Tibial artery (tissue), 4 donors: Measurements from ENCODE around the gene SPSB1.

Experiments used
- DNase-seq, 2 donors: peaks; one replicate each; pipeline ENCODE4 v3.0.0-alpha.2; 2019
- H3K27ac ChIP-seq, 2 donors: fragments of 200-600 bp; sonication (generic) in 1 of 2; 1 replicate in 1 of 2; 2 replicates in 1 of 2; pipeline ENCODE4 v1.5.1; 2018 to 2019; ENCODE audit warnings: mild to moderate bottlenecking in 1 of 2
- H3K27me3 ChIP-seq, 2 donors: fragments of 200-600 bp; sonication (generic) in 1 of 2; one replicate each; pipeline versions ENCODE4 v1.5.1 to v1.6.0; 2016 to 2019
- H3K36me3 ChIP-seq, 3 donors: fragments of 200-600 bp; sonication (generic) in 2 of 3; one replicate each; pipeline ENCODE4 v1.5.1; 2016 to 2019; ENCODE audit warnings: mild to moderate bottlenecking in 2 of 3
- H3K4me1 ChIP-seq, 4 donors: fragments of 200-600 bp; sonication (generic) in 2 of 4; 1 replicate in 3 of 4; 2 replicates in 1 of 4; pipeline ENCODE4 v1.5.1; 2016 to 2019
- H3K4me3 ChIP-seq, 2 donors: fragments of 200-600 bp; sonication (generic) in 1 of 2; 1 replicate in 1 of 2; 2 replicates in 1 of 2; pipeline ENCODE4 v1.5.1; 2018 to 2019; ENCODE audit warnings: mild to moderate bottlenecking in 2 of 2
- H3K9me3 ChIP-seq, 3 donors: fragments of 200-600 bp; sonication (generic) in 1 of 3; one replicate each; pipeline ENCODE4 v1.5.1; 2016 to 2019
- CTCF ChIP-seq, 2 experiments: fragments of 200-600 bp in 1 of 2; fragments of 450-650 bp in 1 of 2; IDR thresholded peaks; one replicate each; pipeline ENCODE4 v1.5.1; 2017 to 2019; ENCODE audit warnings: antibody characterized with exemption in 2 of 2, mild to moderate bottlenecking in 1 of 2, moderate library complexity in 1 of 2
- intact Hi-C: fragments of 100-400 bp; cut with DNase I; formaldehyde crosslinking; loops from one replicate; pipeline ENCODE4 v1.15.0; 2023; ENCODE audit warnings: low total_unique reads

Gene SPSB1

GRCh38 chr1:9294405-9294773 is 1.7 kb downstream of the SPSB1 start:
- H3K27ac ChIP-seq: peak overlapping the region; percentile 91 to 98
- intact Hi-C loops: loop anchor here (10.0 kb wide), 1 partner anchor 60 kb away; no protein-coding TSS in a partner anchor
- no peak for DNase-seq
- no peaks in the 10 kb centered on the region for H3K9me3 ChIP-seq
- no peaks in the 10 kb centered on the region for H3K36me3 ChIP-seq
- peaks cover 6 to 80% (median 54%) of the 10 kb centered on the region in 4 donors for H3K4me1 ChIP-seq
- H3K27me3 ChIP-seq: no peaks in the 10 kb centered on the region
- TF ChIP-seq CTCF (IDR thresholded peaks at IDR 0.05): no peak
- H3K4me3 ChIP-seq: peak overlapping the region; percentile 81 to 92

- intact Hi-C loops: loop anchor here (10.0 kb wide), 1 partner anchor 60 kb away; no protein-coding TSS in a partner anchor
- peak in 1 of 2 donors; percentile 71 for DNase-seq
- peak overlapping the region; percentile 81 to 92 for H3K4me3 ChIP-seq
These were observed 2.4 kb downstream of the SPSB1 start for GRCh38 chr1:9294910-9295636.

GRCh38 chr1:9295884-9296283 is 3.2 kb downstream of the SPSB1 start:
- no peaks in the 10 kb centered on the region for H3K27me3 ChIP-seq
- intact Hi-C loops: loop anchor here (10.0 kb wide), 1 partner anchor 59 kb away; no protein-coding TSS in a partner anchor
- no peaks in the 10 kb centered on the region for H3K36me3 ChIP-seq
- H3K9me3 ChIP-seq: no peaks in the 10 kb centered on the region
- H3K27ac ChIP-seq: peak overlapping the region; percentile 91 to 98
- peaks cover under 1 to 80% (median 54%) of the 10 kb centered on the region in 4 donors for H3K4me1 ChIP-seq
- DNase-seq: no peak
- peak overlapping the region; percentile 81 to 92 for H3K4me3 ChIP-seq
- no peak for TF ChIP-seq CTCF (IDR thresholded peaks at IDR 0.05)

More at GRCh38 chr1:9294910-9295636, 2.4 kb downstream of the SPSB1 start:
- Histone ChIP-seq H3K27ac (peak overlapping the region; percentile 91 to 98), H3K36me3 (no peaks in the 10 kb centered on the region), H3K9me3 (no peaks in the 10 kb centered on the region), H3K4me1 (peaks cover 6 to 80% (median 54%) of the 10 kb centered on the region in 4 donors), H3K27me3 (no peaks in the 10 kb centered on the region)
- TF ChIP-seq CTCF (IDR thresholded peaks at IDR 0.05): peak; percentile 16 to 27

GRCh38 chr1:9296850-9297249 is 4.2 kb downstream of the SPSB1 start:
- Histone ChIP-seq H3K9me3 (no peaks in the 10 kb centered on the region), H3K4me1 (peaks cover 0 to 80% (median 55%) of the 10 kb centered on the region in 4 donors), H3K4me3 (peak overlapping the region; percentile 81 to 92), H3K36me3 (peaks cover 0 to 4% (median 0%) of the 10 kb centered on the region in 3 donors), H3K27ac (peak overlapping the region; percentile 91 to 98), H3K27me3 (no peaks in the 10 kb centered on the region)
- peak; percentile 89 to 90 for DNase-seq
- intact Hi-C loops: loop anchor here (10.0 kb wide), 1 partner anchor 58 kb away; no protein-coding TSS in a partner anchor
- no peak for TF ChIP-seq CTCF (IDR thresholded peaks at IDR 0.05)

GRCh38 chr1:9297831-9298230 is 5.1 kb downstream of the SPSB1 start:
- no peaks in the 10 kb centered on the region for H3K27me3 ChIP-seq
- intact Hi-C loops: loop anchor here (10.0 kb wide), 1 partner anchor 57 kb away; no protein-coding TSS in a partner anchor
- H3K27ac ChIP-seq: peak overlapping the region; percentile 91 to 98
- no peaks in the 10 kb centered on the region for H3K9me3 ChIP-seq
- H3K4me3 ChIP-seq: no peak overlapping the region
- no peak for DNase-seq
- peaks cover 0 to 4% (median 0%) of the 10 kb centered on the region in 3 donors for H3K36me3 ChIP-seq
- peaks cover 0 to 86% (median 62%) of the 10 kb centered on the region in 4 donors for H3K4me1 ChIP-seq
- TF ChIP-seq CTCF (IDR thresholded peaks at IDR 0.05): no peak
